Measurements from ENCODE around the gene IZUMO2. TPM values are rescaled to one million over a fixed set of nuclear protein-coding genes. Genes with fewer than 3 reads are reported as not detected.

IZUMO2 gene
- polyA plus RNA-seq, 1 donor (not counting 4 experiments of a cell fraction or from before 2014, with no cell fraction given): not detected

DNA sequence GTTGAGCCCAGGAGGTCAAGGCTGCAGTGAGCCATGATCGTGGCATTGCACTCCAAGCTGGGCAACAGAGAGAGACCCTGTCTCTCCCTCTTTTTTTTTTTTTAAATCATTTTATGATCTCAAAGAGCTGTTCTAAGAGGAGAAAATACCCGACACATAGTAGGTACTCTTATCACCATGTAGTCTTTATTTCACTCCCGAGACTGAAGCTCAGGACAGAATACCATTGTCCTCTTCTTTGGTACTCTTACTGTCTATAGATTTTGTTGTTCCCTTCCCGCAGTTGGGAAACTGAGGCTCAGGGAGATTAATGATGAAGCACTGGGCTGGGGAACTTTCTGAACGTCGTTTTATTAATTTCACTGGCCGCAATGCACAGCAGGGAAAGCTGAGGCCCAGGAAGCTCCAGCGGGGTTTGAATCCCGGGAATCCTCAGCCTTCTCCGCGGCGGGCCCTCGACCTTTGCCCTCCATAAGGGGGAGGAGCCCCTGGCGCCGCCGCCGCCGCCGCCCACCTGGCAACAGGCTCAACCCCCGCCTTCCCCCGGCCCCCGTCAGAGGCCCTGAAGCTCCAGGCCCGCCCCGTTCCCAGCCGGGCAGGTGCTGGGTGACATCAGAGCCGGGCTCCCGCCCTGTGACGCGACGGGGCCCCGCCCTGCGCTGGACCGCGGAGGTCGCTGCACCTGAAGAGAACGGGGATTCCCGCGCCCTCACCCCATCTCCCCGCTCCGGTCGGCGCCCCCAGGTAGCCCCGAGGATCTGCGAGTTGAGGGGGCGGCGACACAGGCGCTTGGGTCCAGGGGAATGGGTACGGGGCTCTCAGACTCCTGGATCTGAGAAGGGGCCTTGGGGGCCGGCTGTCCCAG, 42.0 kb upstream of the IZUMO2 start:
- Histone ChIP-seq H2AFZ (ENCODE audit: control insufficient read depth, low read length) (no peak overlapping the region), H4K20me1 (ENCODE audit: control insufficient read depth, extremely low read depth, insufficient read depth, low read length) (no peaks in the 10 kb centered on the region), H3K27me3 (ENCODE audit: control insufficient read depth, extremely low read depth, insufficient read depth, low read length) (peaks cover 29% of the 10 kb centered on the region), H3K79me2 (ENCODE audit: control insufficient read depth, insufficient read depth, low read length) (no peaks in the 10 kb centered on the region), H3K4me2 (ENCODE audit: control insufficient read depth, extremely low read depth, insufficient read depth, low read depth, low read length) (no peak overlapping the region), H3K4me3 (ENCODE audit: control insufficient read depth in 2 of 3, extremely low read depth in 1 of 3, insufficient read depth in 2 of 3, low read depth in 1 of 3, low read length in 3 of 3) (no peak overlapping the region), H3K36me3 (ENCODE audit: control insufficient read depth in 2 of 2, extremely low read depth in 1 of 2, insufficient read depth in 2 of 2, low read length in 2 of 2) (no peaks in the 10 kb centered on the region), H3K9me3 (ENCODE audit: control insufficient read depth, low read depth, low read length) (no peaks in the 10 kb centered on the region), H3K9me1 (ENCODE audit: control insufficient read depth, extremely low read depth, insufficient read depth, low read length) (no peaks in the 10 kb centered on the region), H3K27ac (ENCODE audit: control insufficient read depth, insufficient read depth, low read length) (no peak overlapping the region), H3K4me1 (ENCODE audit: control insufficient read depth, extremely low read depth, insufficient read depth, low read length) (no peaks in the 10 kb centered on the region), H3K9ac (ENCODE audit: control insufficient read depth, extremely low read depth, insufficient read depth, low read length) (no peak overlapping the region)
- DNase-seq (ENCODE audit: low read depth, low spot score) (no peak), FAIRE-seq (no peak)
- dilution Hi-C loops (cut with MboI; ENCODE audit: extremely low pct_ligation_motif_present, low sequenced_read_pairs): no loop called here
- no peak for TF ChIP-seq EZH2 (IDR thresholded peaks at IDR 0.05; ENCODE audit: low read length)
- TF ChIP-seq, protein P1, sequence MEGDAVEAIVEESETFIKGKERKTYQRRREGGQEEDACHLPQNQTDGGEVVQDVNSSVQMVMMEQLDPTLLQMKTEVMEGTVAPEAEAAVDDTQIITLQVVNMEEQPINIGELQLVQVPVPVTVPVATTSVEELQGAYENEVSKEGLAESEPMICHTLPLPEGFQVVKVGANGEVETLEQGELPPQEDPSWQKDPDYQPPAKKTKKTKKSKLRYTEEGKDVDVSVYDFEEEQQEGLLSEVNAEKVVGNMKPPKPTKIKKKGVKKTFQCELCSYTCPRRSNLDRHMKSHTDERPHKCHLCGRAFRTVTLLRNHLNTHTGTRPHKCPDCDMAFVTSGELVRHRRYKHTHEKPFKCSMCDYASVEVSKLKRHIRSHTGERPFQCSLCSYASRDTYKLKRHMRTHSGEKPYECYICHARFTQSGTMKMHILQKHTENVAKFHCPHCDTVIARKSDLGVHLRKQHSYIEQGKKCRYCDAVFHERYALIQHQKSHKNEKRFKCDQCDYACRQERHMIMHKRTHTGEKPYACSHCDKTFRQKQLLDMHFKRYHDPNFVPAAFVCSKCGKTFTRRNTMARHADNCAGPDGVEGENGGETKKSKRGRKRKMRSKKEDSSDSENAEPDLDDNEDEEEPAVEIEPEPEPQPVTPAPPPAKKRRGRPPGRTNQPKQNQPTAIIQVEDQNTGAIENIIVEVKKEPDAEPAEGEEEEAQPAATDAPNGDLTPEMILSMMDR (optimal IDR thresholded peaks at IDR 0.05 in 1 of 3, IDR thresholded peaks at IDR 0.05 in 1 of 3, conservative IDR thresholded peaks at IDR 0.05 in 1 of 3; ENCODE audit: extremely low read depth in 1 of 3, insufficient read depth in 2 of 3, low read length in 3 of 3): no peak

DNA sequence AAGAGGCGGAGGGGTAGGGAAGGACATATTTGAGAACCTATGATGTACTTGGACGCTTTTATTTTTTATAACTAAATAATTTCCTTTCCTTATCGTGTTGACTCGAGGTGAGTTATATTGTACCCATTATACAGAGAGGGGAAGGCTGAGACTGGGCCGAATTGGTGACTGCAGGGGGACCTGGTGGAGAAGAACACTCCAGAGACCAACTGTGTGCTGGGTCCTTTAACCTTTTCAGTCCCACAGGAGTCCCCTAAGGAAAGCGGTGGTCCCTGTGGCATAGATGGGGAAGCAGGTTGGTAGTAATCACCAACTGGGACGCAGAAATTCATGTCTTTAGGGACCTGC, 41.0 kb upstream of the IZUMO2 start:
- Histone ChIP-seq H3K4me1 (ENCODE audit: control insufficient read depth, extremely low read depth, insufficient read depth, low read length) (no peaks in the 10 kb centered on the region), H2AFZ (ENCODE audit: control insufficient read depth, low read length) (no peak overlapping the region), H3K27me3 (ENCODE audit: control insufficient read depth, extremely low read depth, insufficient read depth, low read length) (peaks cover 29% of the 10 kb centered on the region), H3K27ac (ENCODE audit: control insufficient read depth, insufficient read depth, low read length) (no peak overlapping the region), H3K36me3 (ENCODE audit: control insufficient read depth in 2 of 2, extremely low read depth in 1 of 2, insufficient read depth in 2 of 2, low read length in 2 of 2) (no peaks in the 10 kb centered on the region), H3K9me1 (ENCODE audit: control insufficient read depth, extremely low read depth, insufficient read depth, low read length) (no peaks in the 10 kb centered on the region), H3K4me3 (ENCODE audit: control insufficient read depth in 2 of 3, extremely low read depth in 1 of 3, insufficient read depth in 2 of 3, low read depth in 1 of 3, low read length in 3 of 3) (no peak overlapping the region), H3K9ac (ENCODE audit: control insufficient read depth, extremely low read depth, insufficient read depth, low read length) (no peak overlapping the region), H3K9me3 (ENCODE audit: control insufficient read depth, low read depth, low read length) (no peaks in the 10 kb centered on the region), H3K4me2 (ENCODE audit: control insufficient read depth, extremely low read depth, insufficient read depth, low read depth, low read length) (no peak overlapping the region), H3K79me2 (ENCODE audit: control insufficient read depth, insufficient read depth, low read length) (no peaks in the 10 kb centered on the region), H4K20me1 (ENCODE audit: control insufficient read depth, extremely low read depth, insufficient read depth, low read length) (no peaks in the 10 kb centered on the region)
- no peak for TF ChIP-seq EZH2 (IDR thresholded peaks at IDR 0.05; ENCODE audit: low read length)
- TF ChIP-seq, protein P1 (optimal IDR thresholded peaks at IDR 0.05 in 1 of 3, IDR thresholded peaks at IDR 0.05 in 1 of 3, conservative IDR thresholded peaks at IDR 0.05 in 1 of 3; ENCODE audit: extremely low read depth in 1 of 3, insufficient read depth in 2 of 3, low read length in 3 of 3): no peak
- dilution Hi-C loops (cut with MboI; ENCODE audit: extremely low pct_ligation_motif_present, low sequenced_read_pairs): no loop called here
- no peak for DNase-seq (ENCODE audit: low read depth, low spot score)
- FAIRE-seq: no peak

All from keratinocyte (primary cell).